CD4-positive, alpha-beta T cell treated with Interleukin-6 for 4 hours (primary cell): Measurements from ENCODE around the gene SLC25A46.
A peak's percentile ranks its signal among the peaks of the same experiment; 100 is the strongest.
"Not testable (repeated sequence)": the region's sequence is repeated elsewhere in the genome, so short reads cannot be mapped to it uniquely, and the experiment has no call there.

Experiments
- DNase-seq: peaks from one replicate; pipeline ENCODE4 v3.0.0-alpha.2; 2020; ENCODE audit warnings: mixed read lengths

SLC25A46 gene

DNA sequence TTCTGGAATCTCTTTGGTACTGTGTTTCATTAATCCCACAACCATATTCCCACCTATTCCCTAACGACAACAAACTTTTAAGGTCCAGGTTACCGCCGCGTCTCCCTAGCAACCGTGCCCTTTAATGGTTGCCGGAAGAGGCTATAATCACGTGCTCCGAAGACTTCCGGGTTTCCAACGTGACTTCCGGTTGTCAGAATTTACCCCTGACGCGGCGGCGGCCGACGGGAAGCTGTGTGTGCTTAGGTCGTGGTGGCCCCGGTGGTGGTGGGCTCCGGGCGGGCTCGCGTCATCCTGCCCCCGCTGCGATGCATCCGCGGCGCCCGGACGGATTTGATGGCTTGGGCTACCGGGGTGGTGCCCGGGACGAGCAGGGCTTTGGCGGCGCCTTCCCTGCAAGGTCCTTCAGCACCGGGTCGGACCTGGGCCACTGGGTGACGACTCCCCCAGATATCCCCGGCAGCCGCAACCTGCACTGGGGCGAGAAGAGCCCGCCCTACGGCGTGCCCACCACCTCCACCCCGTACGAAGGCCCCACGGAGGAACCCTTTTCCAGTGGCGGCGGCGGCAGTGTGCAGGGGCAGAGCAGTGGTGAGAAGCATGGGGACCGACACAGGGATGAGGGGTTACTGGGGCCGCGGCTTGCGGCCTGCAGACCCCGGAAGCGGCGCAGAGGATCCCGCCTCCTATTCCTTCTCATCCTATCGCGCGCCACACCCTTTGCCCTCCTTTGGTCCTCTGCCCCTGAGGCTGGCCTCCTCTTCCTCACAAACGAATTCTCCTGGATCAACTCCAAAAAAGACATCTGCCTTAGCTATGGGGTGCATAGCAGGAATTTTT lies at the start of gene SLC25A46:
Gene SLC25A46, plus strand, starts transcription at position 196 of the 840 bp plus-strand sequence. Its CDS starts 113 bp downstream, at position 309.
- DNase-seq = peak; percentile 88

DNA sequence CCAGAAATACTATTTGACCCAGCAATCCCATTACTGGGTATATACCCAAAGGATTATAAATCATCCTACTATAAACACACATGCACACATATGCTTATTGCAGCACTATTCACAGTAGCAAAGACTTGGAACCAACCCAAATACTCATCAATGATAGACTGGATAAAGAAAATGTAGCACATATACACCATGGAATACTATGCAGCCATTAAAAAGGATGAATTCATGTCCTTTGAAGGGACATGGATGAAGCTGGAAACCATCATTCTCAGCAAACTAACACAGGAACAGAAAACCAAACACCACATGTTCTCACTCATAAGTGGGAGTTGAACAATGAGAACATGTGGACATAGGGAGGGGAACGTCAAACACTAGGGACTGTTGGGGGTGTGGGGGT lies 48.2 kb upstream of the SLC25A46 start:
- not testable (repeated sequence) for DNase-seq

DNA sequence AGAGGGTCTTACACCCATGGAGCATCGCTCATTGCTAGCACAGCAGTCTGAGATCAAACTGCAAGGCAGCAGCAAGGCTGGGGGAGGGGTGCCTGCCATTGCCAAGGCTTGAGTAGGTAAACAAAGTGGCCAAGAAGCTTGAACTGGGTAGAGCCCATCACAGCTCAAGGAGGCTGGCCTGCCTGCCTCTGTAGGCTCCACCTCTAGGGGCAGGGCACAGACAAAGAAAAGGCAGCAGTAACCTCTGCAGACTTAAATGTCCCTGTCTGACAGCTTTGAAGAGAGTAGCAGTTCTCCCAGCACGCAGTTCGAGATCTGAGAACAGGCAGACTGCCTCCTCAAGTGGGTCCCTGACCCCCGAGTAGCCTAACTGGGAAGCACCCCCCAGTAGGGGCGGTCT lies 46.1 kb upstream of the SLC25A46 start:
- DNase-seq = not testable (repeated sequence)

DNA sequence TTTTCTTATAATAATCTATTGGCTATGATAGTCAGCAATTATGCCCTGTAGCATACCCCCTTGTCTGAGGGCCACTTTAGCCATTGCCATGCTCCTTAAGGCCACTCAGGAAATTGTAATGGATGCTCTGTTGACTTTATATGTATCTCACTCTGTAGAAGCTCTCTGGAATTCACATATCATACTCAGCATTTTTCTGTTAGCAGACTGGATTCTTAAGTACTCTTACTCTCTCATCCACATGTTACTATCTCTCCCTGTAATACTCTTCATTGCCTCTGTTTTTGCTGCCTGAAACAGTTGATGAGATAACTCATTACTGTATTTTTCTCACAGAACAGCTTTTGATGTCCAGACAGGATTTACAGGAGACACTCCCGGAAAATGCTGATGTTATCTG lies 36.5 kb upstream of the SLC25A46 start:
- DNase-seq = no peak

DNA sequence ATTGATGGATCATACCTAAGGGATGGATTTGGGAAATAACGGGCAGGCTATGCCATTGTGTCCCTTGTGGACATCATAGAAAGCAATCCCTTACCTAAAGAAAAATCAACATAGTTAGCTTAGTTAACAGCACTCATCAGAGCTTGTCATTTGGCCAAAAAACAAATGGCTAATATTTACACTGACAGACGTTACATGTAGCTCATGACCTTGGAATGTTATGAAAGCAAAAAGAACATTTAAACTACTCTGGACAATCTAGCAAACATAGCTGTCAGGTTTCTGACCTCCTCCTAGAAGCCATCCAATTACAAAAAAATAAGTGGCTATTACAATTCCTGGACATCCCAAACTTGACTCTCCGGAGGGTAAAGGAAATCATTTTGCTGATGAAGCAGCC lies 36.1 kb upstream of the SLC25A46 start:
- no peak for DNase-seq

DNA sequence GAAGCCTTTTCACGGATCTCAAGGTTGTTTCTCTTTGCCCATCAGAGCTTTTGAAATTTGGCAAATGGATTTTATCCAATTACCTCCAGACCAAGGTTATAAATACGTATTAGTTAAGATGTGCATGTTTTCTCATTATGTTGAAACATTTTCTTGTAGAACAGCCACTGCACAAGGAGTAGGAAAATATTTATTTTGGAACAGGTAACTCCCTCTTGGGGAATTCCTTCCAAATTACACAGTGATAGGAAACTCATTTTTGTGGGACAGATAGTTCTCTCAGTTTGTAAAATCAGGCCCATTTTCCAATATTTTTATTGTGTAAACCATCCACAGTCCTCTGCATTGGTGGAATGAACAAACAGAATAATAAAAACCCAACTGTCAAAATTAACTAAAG lies 35.3 kb upstream of the SLC25A46 start:
- no peak for DNase-seq

DNA sequence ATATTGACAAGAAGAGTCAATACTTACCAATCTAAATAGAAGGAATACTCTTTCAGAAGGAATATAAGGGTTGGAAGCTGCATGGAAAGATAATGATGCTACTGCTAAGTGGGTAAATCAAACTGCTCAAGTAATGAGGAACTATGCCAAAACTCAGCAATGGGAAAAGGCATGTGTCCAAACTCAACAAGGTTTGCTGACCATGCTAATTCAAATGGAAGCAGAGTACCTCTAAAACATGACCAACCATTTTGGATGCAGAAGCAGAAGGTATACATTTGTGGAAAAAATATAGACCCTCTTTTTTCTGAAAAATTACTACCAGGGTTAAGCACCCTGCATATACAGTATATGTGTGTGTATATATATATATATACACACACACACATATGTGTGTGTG lies 33.5 kb upstream of the SLC25A46 start:
- DNase-seq = no peak

DNA sequence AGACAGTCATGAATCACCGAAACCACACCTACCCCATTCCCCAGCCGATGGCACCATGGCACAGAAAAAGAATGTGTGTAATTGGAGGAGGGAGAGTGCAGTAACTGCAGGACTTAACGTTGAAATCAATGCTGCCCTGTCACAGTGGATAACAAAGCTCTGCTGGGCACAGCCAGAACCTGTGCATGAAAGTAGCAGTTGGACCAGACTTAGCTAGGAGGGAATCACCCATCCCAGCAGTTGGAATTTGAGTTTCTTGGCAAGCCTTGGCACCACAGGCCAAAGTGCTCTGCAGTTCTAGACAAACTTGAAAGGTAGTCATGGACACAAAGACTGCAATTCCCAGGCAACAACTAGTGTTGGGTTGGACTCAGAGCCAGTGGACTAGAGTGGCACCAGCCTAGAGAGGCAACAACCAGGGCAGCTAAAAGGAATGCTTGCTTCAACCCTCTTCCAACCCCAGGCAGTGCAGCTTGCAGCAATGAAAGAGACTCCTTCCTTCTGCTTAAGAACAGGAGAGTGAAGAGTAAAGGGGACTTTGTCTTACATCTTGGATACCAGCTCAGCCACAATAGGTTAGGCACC lies 31.5 kb upstream of the SLC25A46 start:
- DNase-seq = no peak

DNA sequence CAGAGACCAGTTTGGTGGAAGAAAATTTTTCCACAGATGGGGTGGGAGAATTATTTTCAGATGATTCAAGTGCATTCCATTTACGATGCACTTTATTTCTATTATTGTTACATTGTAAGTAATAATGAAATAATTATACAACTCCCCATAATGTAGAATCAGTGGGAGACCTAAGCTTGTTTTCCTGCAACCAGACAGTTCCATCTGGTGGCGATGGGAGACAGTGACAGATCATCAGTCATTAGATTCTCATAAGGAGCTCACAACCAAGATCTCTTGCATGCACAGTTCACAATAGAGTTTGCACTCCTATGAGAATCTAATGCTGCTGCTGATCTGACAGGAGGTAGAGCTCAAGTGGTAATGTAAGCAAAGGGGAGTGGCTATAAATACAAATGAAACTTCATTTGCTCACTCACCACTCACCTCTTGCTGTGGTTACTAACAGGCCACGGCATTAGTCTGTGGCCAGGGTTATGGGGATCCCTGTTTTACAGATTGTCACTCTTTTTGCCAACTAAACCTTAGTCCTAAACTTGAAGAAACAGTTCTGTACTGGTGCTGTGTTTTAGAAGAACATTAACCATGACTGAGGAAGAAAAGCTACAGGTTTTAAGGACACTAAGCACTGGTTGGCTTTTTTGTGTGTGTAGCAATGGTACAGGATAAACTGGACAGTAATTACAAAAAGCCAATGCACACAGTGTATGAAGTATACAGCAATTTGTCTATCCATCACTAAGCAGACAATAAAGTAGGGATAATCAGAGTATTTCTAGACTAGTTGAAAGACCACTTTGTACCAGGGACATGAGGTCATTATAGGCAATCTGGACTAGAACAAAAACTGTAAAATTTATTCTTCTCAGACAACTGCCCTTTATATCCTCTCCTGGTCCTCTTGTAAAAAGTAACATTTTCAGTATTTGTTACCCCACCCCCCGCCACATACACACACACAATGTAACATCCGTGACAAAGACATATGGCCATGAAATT lies 22.3 kb upstream of the SLC25A46 start:
- no peak for DNase-seq

DNA sequence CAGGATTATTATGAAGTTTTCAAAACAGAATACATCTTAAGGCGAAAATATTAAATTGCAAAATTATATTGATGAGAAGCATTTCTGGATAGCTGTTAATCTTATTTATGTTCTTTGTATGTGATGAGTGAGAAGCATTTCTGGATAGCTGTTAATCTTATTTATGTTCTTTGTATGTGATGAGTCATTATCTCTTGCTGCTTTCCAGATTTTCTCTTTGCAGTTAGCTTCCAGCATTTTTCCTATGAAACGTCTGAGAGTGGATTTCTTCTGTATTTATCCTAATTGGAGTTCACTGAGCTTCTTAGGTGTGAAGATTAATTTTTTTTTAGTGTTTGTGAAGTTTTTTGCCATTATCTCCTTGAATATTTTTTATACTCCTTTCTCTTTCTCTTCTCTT lies 20.5 kb upstream of the SLC25A46 start:
- no peak for DNase-seq

DNA sequence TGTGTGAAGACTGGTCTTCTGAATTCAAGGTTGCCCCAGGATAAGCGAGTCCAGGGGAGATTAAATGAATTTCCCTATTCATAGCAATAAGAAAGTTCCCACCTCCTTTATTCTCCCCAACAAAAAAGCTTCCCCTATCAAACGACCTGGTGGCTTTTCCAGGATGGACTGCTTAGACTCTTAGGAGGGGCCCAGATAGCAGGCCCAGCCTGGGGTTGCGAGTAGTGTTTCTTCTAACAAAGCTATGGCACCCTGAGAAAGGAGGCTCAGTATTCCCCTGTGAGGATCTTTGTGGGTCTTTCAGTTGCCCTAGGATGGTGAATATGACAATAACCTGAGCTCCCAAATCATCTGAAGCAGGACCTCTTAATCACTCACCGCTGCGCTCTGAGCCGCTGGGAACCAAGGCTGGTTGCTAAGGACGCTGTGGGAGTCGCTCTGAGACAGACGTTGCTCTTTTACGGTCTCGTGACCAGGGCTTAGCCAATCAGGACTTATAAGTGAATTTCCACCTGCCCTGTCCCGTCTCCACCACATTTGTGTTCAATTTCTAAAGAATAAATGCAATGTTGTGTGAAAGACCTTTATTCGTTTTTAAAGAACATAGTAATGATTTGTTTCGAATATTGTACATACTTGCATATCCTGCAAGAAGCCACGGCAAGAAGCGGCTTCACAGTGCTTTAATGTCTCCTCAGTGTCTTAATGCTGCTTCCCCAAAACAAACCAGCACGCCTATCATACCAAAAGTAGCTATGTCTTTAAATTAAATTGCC lies 12.4 kb upstream of the SLC25A46 start, which contains the start of gene TMEM232:
Gene TMEM232, minus strand, starts transcription at position 423 of the 776 bp plus-strand sequence. CDS start 59,319 bp downstream, outside the sequence.
- peak; percentile 77 for DNase-seq

DNA sequence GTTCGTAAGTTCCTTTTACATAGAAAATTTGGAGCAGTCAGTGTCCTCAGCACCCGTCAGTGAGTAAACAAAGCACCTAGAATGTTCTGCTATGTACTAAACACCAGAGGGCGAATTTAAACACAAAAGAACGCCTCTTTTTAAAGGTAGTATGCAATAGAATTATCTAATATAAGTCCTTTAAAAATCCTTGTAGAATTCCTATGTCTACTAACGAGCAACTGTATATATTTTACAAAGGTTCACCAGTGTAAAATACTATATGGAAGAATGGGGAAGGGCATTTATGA lies 11.8 kb upstream of the SLC25A46 start:
- no peak for DNase-seq

DNA sequence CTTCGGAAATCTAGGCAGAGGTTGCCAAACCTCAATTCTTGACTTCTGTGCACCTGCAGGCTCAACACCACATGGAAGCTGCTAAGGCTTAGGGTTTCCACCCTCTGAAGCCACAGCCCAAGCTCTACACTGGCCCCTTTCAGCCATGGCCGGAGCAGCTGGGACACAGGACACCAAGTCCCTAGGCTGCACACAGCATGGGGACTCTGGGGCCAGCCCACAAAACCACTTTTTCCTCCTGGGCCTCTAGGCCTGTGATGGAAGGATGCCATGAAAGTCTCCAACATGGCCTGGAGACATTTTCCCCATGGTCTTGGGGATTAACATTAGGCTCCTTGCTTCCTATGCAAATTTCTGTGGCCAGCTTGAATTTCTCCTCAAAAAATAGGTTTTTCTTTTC lies 7.3 kb upstream of the SLC25A46 start:
- not testable (repeated sequence) for DNase-seq

DNA sequence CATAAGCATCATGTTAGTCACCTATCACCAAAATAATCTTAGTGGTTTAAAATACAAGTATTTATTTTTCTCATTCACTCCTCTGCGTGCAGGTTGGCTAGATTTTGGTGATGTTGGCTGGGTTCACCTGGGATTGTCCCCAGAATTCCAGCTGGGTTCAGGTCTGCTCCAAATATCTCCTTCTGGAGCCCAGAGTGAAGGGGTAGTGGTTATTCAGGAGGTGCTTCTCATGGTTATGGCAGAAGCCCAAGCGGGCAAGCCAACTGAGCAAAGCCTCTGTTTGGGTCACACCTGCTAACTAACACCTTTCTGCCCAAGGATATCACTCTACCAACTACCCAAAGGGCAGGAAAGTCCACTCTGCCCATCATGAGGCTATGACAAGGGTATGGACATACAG lies 4.7 kb upstream of the SLC25A46 start:
- DNase-seq = no peak

DNA sequence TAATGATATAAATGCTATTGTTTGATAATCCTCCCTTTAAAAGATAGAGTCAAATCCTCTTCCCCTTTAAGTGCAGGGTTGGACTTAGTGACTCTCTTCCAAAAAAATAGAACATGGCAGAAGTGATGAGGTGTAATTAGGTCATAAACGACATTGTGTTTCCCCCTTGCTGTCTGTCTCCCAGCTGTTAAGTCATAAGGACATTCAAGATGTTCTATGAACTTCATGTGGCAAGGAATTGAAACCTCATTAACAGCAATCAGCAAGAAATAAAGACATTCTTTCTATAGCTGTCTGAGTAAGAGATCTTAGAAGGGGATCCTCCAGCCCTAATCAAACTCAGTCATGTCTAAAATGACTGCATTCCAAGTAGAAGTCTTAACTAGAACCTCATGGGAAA lies 3.3 kb upstream of the SLC25A46 start:
- DNase-seq = no peak

DNA sequence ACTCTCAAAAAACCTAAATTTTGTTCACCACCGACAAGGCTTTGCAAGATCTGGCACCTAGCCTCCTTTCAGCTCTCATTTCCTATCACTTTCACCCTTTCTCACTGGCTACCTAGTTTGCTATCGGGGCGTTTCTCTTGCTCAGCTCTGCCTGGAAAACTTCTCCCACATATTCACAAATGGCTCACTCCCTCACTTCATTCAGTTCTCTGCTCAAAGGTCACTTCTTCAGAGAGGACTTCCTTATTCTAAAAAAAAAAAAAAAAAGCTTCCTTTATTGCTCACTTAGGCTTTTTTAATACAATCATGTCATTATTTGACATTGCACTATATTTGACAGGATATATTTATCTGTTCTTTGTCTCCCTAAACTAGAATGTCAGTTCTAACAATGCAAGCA lies 2.1 kb upstream of the SLC25A46 start:
- no peak for DNase-seq

DNA sequence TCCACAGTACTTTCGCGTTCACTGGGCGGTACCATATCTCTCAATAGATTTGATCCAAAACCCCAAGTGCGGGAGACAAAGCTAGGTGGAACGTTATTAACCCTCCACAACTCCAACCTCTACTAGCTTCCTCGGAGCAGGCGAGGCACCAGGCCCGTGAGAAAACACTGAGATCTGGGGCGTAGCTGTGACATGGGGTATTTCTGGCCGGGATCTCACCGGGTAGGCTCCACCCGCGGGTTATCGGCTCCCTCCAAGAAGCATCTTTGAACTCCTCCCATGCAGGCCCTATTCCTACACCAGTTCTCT lies 350 bp upstream of the SLC25A46 start:
- no peak for DNase-seq

DNA sequence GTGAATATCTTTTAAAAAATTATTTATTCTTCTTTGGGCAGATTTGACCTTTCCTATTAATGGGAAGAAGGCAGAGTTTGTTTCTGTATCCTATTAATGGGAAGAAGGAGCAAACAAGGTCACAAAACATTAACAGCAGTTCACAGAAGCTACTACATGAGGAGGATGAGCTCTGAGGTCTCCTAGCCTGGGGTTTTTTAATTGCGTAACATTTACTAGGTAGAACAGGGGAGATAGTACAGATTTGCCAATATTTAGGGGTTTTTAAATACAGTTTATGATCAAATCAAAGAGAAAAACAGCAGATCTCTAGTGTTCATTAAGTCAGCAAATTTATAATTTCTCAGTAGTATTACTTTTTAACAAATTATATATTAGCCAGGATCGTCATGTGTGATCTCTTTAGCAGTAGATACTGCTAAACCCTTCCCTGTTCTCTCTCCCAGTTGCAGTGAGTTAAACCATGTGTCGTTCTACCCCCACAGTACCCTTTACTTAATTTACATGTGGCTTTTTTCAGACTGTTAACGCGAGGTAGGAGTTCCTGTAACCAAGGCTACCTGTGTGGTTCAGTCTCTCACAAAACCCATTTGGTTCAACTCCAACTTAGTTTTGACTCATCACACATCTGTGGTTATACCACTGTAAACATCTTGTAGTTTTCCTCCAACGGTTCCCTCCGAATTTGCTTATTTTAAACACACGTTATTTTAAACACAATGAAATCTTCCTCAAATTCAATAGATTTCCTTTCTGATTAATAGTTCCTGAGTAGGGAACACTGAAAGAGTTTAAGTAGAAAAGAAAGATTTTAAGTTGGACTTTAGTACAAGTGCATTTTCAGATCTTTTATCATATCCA lies 13.3 kb downstream of the SLC25A46 start:
- DNase-seq = peak; percentile 19

DNA sequence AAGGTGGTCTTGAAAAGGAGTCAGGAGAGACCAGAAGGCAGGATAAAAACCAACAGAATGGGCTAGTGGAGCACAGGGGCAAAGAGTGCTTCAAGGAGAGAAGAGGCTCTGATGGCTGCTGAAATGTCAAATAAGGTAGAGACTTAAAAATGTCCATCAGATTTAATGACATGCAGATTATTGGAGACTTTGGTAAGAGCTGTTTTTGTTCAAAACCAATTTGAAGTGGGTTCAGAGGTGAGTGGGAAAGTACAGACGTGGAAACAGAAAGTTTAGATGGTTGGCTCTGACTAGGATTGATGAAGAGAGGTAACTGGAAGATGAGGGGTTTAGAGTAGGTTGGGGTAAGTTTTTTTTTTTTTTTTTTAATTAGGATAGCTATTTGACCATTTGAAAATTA lies 14.1 kb downstream of the SLC25A46 start:
- DNase-seq = no peak

DNA sequence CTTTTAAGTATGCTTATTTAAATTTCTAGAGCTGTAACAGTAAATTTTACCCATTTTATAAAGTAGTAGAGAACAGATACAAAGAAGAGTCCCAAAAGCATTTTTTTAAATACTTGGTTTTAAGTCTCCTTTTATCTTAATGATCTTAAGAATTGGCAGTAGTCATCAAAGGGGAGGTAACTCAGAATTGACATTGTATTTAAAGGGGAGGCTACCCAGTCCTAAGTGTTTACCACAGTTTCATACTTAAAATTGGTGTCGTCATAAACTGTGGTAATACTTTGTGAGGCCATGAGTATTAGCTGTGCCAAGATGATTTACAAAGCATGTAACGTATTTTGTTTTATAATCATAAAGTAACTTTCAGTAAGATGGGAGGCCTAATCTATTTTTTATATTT lies 14.8 kb downstream of the SLC25A46 start:
- DNase-seq = no peak

DNA sequence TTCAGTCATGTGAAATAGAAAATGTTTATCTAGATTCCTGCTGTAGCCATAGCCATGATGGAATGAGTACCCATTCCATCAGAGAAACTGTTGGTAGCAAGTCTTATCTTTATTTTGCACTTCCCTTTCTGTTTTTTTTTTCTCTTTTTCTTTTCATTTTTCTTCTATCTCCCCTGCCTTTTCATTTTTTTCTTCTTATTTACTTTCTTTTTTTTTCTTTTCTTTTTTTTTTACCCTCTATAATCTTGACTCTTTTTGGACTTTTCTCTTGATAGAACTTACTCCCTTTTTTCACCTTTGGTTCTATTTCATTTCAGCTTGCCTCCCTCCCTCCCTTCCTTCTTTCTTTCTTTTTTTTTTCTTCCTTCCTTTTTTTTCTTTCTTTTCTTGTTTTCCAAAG lies 15.4 kb downstream of the SLC25A46 start:
- no peak for DNase-seq
